ENCODE data around the gene CERKL.

The CERKL gene

GRCh38 chr2:181678861-181679543 is 22.1 kb upstream of the CERKL start:
- DNase-seq (ENCODE audit: low read depth in 1 of 2, low spot score in 1 of 2) = no peak

- DNase-seq (ENCODE audit: low read depth in 1 of 2, low spot score in 1 of 2) = peak in 1 of 2 donors; percentile 39
These were observed 21.1 kb upstream of the CERKL start for GRCh38 chr2:181677912-181678586.

DNA sequence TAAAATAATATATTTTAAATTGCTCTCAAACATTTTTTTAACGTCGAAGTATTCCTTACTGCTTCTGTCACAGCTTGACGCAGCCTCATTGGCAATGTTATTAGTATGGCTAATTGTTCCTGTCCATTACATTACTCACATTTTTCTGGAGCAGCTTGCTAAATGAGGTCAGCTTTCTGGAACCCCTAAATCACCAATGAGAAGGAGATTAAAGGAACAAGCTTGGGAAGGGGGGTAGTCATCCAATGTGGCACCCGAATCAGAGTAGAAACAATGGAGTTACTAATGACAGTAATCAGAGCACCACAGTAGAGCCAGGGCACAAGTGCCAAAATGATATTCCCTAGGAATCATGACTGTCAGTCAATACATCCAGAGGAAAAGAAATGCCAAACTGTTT is 18.3 kb upstream of the CERKL start:
- DNase-seq (ENCODE audit: low read depth in 1 of 2, low spot score in 1 of 2) = no peak

DNA sequence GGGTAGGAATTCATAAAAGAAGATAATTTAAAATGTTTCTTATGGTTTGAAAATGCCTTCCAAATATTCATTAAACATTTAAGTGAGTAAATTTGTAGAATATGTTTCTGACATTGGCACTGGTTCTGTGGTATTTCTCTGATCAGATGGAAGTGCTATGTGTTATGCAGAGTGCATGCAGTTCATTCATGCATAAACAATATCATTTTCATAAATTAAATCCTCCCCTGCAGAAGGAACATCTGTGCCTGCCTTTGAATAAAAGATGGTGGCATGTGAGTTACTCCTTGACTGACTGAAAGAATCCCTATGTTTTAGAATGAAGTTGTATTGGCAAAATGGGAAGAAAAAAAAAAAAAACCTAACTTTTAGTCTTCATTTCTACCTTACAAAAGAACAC is 17.6 kb upstream of the CERKL start:
- DNase-seq (ENCODE audit: low read depth in 1 of 2, low spot score in 1 of 2) = no peak

DNA sequence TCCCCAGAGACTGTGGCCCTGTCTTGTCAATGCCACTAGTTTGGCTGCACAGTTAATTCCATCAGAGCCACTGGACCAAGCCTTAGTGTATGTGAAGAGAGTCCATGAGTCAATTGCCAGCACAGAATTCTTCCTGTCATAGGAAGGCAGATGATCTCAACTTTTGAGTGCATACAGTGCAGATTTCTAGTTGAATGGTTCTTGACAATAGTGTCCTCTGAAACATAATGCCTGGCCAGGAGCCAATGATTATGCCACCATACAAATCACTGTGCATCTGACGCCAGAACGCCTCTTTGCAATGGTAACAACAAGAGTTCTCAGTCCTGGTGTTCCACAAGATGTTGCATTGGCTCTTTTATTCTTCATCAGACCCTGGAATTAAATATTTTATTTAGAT is 16.3 kb upstream of the CERKL start:
- no peak for DNase-seq (ENCODE audit: low read depth in 1 of 2, low spot score in 1 of 2)

- no peak for DNase-seq (ENCODE audit: low read depth in 1 of 2, low spot score in 1 of 2)
These were observed 15.5 kb upstream of the CERKL start for GRCh38 chr2:181672255-181673008.

DNA sequence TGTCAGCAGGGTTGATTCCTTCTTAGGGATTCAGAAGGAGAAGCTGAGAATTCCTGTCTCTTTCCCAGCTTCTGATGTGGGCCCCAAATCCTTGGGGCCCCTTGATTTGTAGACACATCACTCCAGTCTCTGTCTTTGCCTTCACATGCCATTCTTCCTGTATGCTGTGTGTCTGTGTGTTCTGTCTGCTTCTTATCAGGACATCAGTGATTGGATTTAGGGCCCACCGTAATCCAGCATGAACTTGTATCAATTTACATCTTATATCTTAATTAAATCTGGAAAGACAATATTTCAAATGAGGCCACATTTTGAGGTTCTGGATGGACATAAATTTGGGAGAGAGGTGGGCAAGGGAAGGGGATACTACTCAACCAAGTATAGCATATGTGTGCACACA is 13.7 kb upstream of the CERKL start:
- no peak for DNase-seq (ENCODE audit: low read depth in 1 of 2, low spot score in 1 of 2)

DNA sequence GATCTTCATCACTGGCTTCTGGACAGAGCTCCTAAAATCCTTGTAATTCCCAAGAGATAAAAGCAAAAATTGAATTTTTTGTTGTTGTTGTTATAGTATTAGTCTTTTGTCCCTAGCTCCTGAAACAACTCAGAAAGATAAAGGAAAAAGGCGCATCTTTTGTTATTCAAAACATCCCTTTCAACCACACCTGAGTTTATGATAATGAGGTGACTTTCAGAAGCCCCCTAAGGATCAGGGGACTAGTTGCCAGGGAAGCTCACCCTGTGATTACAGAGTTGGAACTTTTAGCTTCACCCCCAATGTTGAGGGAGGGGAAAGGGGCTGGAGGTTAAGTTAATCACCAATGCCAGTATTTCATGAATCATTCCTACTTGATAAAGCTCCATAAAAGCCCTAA is 10.3 kb upstream of the CERKL start:
- DNase-seq (ENCODE audit: low read depth in 1 of 2, low spot score in 1 of 2) = no peak

GRCh38 chr2:181662287-181662686 is 5.4 kb upstream of the CERKL start:
- DNase-seq (ENCODE audit: low read depth in 1 of 2, low spot score in 1 of 2) = no peak

GRCh38 chr2:181660181-181660580 is 3.3 kb upstream of the CERKL start:
- DNase-seq (ENCODE audit: low read depth in 1 of 2, low spot score in 1 of 2) = no peak

- DNase-seq (ENCODE audit: low read depth in 1 of 2, low spot score in 1 of 2) = no peak
These were observed 1.5 kb upstream of the CERKL start for GRCh38 chr2:181658444-181658843.

DNA sequence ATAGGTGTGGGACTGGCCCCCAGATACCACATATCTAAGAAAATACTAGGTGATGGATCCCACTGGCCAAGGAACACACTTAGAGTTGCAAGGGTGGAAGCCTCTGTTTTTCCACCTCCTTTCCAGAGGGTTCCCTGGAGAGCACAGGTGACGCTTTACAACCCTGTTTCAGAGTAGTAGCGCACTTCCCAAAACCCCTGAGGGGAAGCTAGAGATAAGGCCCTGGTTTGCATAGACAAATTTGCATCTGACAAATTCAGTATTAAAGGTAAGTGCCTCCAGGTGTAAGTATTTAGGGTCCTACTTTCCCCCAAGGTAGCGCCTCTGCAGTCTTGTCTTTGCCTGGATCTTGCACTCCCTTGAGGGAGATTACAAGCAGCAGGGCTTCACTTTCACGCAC is 474 bp upstream of the CERKL start:
- no peak for DNase-seq (ENCODE audit: low read depth in 1 of 2, low spot score in 1 of 2)

- no peak for DNase-seq (ENCODE audit: low read depth in 1 of 2, low spot score in 1 of 2)
These were observed 1.4 kb downstream of the CERKL start for GRCh38 chr2:181655519-181655918.

DNA sequence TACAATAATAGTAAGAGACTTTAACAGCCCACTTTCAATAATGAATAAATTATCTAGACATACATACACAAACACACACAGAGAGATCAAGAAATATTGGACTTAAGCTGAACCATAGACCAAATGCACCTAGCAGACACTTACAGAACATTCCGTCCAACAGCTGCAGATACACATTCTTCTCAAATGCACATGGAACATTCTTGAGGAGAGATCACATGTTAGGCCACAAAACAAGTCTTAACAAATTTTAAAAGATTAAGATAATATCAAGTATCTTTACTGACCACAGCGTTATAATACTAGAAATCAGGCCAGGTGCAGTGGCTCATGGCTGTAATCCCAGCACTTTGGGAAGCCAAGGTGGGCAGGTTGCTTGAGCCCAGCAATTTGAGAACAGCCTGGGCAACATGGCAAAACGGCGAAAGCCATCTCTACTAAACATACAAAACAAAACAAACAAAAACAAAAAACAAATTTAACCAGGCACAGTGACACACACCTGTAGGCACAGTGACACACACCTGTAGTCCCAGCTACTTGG is 7.4 kb downstream of the CERKL start:
- no peak for DNase-seq (ENCODE audit: low read depth in 1 of 2, low spot score in 1 of 2)

- DNase-seq (ENCODE audit: low read depth in 1 of 2, low spot score in 1 of 2) = no peak
These were observed 8.3 kb downstream of the CERKL start for GRCh38 chr2:181648478-181649155.

GRCh38 chr2:181646415-181646987 is 10.4 kb downstream of the CERKL start:
- DNase-seq (ENCODE audit: low read depth in 1 of 2, low spot score in 1 of 2) = no peak

DNA sequence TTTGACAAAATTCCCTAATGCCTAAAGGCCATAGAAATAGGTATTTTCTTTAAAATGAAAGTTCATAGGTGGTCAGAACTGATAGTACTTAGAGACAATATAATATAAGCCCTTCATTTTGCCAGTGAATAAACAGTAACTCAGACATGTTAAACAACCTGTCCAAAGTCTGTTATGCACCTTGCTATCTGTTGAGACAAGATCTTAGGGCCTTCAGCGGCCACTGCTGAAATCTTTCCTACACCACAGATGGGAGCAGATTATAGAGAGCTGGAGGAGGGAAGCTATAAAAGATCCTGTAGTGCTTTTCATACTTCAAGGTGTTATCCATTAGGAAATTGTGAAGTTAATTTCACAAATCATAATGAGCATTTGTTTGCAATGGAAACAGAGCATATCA is 13.8 kb downstream of the CERKL start:
- DNase-seq (ENCODE audit: low read depth in 1 of 2, low spot score in 1 of 2) = no peak

DNA sequence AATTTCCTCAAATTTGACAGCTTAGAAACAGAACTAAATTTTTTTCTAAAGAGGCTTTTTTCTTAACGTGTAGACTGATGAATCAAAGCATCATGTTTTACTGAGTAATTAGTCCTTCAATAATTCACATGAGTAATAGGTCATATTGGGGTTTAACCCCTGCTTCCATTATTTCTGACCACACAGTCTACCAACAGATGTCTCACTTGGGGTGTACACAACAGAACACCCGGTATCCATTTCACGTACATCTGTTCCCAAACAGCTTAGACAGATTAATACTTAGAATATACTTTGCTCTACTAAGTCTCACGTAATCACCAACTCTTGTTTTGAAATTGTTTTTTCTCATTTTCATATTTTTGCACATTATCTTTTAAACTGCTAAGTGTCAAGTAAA is 14.8 kb downstream of the CERKL start:
- DNase-seq (ENCODE audit: low read depth in 1 of 2, low spot score in 1 of 2) = no peak

- no peak for DNase-seq (ENCODE audit: low read depth in 1 of 2, low spot score in 1 of 2)
These were observed 17.2 kb downstream of the CERKL start for GRCh38 chr2:181639686-181640085.

GRCh38 chr2:181632733-181633401 is 24.0 kb downstream of the CERKL start:
- DNase-seq (ENCODE audit: low read depth in 1 of 2, low spot score in 1 of 2) = no peak
